Measurements from ENCODE around the gene MRPL55.

Gene MRPL55

GRCh38 chr1:228147768-228148167, 38.7 kb upstream of the MRPL55 start:
- no peak for DNase-seq (ENCODE audit: low spot score)

GRCh38 chr1:228147151-228147693, 38.1 kb upstream of the MRPL55 start:
- no peak for DNase-seq (ENCODE audit: low spot score)

GRCh38 chr1:228146417-228147150, 37.5 kb upstream of the MRPL55 start:
- DNase-seq (ENCODE audit: low spot score), result no peak

GRCh38 chr1:228145463-228146416, 36.6 kb upstream of the MRPL55 start:
- DNase-seq (ENCODE audit: low spot score), result no peak

GRCh38 chr1:228144993-228145343, 35.9 kb upstream of the MRPL55 start:
- no peak for DNase-seq (ENCODE audit: low spot score)

GRCh38 chr1:228144193-228144992, 35.3 kb upstream of the MRPL55 start:
- DNase-seq (ENCODE audit: low spot score), result no peak

- DNase-seq (ENCODE audit: low spot score), result no peak
These were observed 34.5 kb upstream of the MRPL55 start for GRCh38 chr1:228143480-228144192.

GRCh38 chr1:228142701-228143136, 33.6 kb upstream of the MRPL55 start:
- no peak for DNase-seq (ENCODE audit: low spot score)

GRCh38 chr1:228142155-228142691, 33.1 kb upstream of the MRPL55 start:
- DNase-seq (ENCODE audit: low spot score), result no peak

GRCh38 chr1:228141226-228142044, 32.3 kb upstream of the MRPL55 start:
- DNase-seq (ENCODE audit: low spot score), result peak; percentile 39

GRCh38 chr1:228140724-228141225, 31.7 kb upstream of the MRPL55 start:
- DNase-seq (ENCODE audit: low spot score), result no peak

- DNase-seq (ENCODE audit: low spot score), result peak; percentile 100
These were observed 31.0 kb upstream of the MRPL55 start, which contains the start of gene GUK1 for GRCh38 chr1:228139931-228140723. TSS of gene GUK1 (plus strand) at chr1:228140279. CDS start at chr1:228140303, 24 bp downstream.

GRCh38 chr1:228139406-228139930, 30.4 kb upstream of the MRPL55 start:
- no peak for DNase-seq (ENCODE audit: low spot score)

GRCh38 chr1:228136901-228137300, 27.8 kb upstream of the MRPL55 start:
- no peak for DNase-seq (ENCODE audit: low spot score)

GRCh38 chr1:228134591-228134990, 25.5 kb upstream of the MRPL55 start:
- DNase-seq (ENCODE audit: low spot score), result no peak

GRCh38 chr1:228131766-228132165, 22.7 kb upstream of the MRPL55 start:
- no peak for DNase-seq (ENCODE audit: low spot score)

GRCh38 chr1:228125185-228125584, 16.1 kb upstream of the MRPL55 start:
- no peak for DNase-seq (ENCODE audit: low spot score)

- DNase-seq (ENCODE audit: low spot score), result no peak
These were observed 14.4 kb upstream of the MRPL55 start for GRCh38 chr1:228123505-228123904.
